ENCODE data around the gene GCAT. TPM values are rescaled to one million over a fixed set of nuclear protein-coding genes. Genes with fewer than 3 reads are reported as not detected.

GCAT gene
- total RNA-seq, 1 donor from 2014 or later = 4.1 TPM

DNA sequence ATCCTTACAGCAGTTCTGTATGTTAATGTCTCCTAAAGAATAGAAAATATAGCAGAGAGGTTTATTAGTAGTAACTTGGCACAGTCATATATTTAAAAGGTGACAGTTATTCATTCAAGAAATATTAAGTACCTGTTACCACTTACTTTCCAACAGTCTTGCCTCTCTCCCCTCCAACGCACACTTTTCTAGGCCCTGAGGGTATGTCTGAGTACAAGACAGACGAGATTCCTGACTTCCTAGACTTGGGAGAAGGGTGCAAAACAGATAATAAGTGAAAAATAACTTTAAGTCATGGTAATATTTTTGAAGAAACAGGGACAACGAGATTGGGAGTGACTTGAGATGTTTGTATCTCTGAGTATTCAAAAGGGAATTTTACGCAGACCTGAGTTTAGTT, 43.1 kb downstream of the GCAT start:
- Mint-ChIP-seq H3K27ac (ENCODE audit: unreplicated experiment) (peak overlapping the region; percentile 61), H3K4me1 (ENCODE audit: unreplicated experiment) (peaks cover 20% of the 10 kb centered on the region), H3K36me3 (ENCODE audit: low read depth, unreplicated experiment) (peaks cover 41% of the 10 kb centered on the region), H3K27me3 (ENCODE audit: unreplicated experiment) (peaks cover 8% of the 10 kb centered on the region), H3K4me3 (ENCODE audit: unreplicated experiment) (peak overlapping the region; percentile 58), H3K9me3 (ENCODE audit: unreplicated experiment) (no peaks in the 10 kb centered on the region)
- no peak for TF ChIP-seq CTCF (IDR thresholded peaks at IDR 0.05; ENCODE audit: unreplicated experiment)
- no peak for DNase-seq (ENCODE audit: low spot score)

- no peak for DNase-seq (ENCODE audit: low spot score)
- TF ChIP-seq CTCF (IDR thresholded peaks at IDR 0.05; ENCODE audit: unreplicated experiment) = no peak
- peaks cover 18% of the 10 kb centered on the region for H3K4me1 Mint-ChIP-seq (ENCODE audit: unreplicated experiment)
- no peaks in the 10 kb centered on the region for H3K9me3 Mint-ChIP-seq (ENCODE audit: unreplicated experiment)
- H3K27me3 Mint-ChIP-seq (ENCODE audit: unreplicated experiment) = peaks cover 8% of the 10 kb centered on the region
- peak overlapping the region; percentile 61 for H3K27ac Mint-ChIP-seq (ENCODE audit: unreplicated experiment)
- H3K4me3 Mint-ChIP-seq (ENCODE audit: unreplicated experiment) = no peak overlapping the region
- H3K36me3 Mint-ChIP-seq (ENCODE audit: low read depth, unreplicated experiment) = peaks cover 42% of the 10 kb centered on the region
These were observed 44.7 kb downstream of the GCAT start for GRCh38 chr22:37852418-37852817.

DNA sequence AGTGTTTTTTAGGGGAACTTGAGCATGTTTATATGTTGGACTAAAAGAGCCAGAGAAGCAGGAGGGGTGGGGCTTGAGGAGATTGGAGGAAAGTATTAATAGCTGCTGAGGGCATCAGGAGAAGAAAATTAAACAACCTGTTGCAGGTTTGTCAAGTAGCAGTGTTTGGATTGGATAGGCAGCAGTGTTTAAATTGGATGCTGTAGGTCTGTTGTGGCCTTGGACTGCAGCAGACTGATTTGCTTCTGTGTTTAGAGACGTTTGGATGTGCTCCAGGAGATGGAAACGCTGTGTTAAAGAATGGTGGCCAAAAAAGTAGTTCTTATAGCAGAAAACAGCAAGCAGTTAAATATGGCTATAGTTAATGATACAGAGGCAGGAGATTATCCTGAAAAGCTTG, 47.2 kb downstream of the GCAT start:
- H3K27ac Mint-ChIP-seq (ENCODE audit: unreplicated experiment) = no peak overlapping the region
- no peak overlapping the region for H3K4me3 Mint-ChIP-seq (ENCODE audit: unreplicated experiment)
- DNase-seq (ENCODE audit: low spot score) = no peak
- peaks cover 36% of the 10 kb centered on the region for H3K36me3 Mint-ChIP-seq (ENCODE audit: low read depth, unreplicated experiment)
- H3K9me3 Mint-ChIP-seq (ENCODE audit: unreplicated experiment) = no peaks in the 10 kb centered on the region
- peaks cover 6% of the 10 kb centered on the region for H3K4me1 Mint-ChIP-seq (ENCODE audit: unreplicated experiment)
- TF ChIP-seq CTCF (IDR thresholded peaks at IDR 0.05; ENCODE audit: unreplicated experiment) = no peak
- H3K27me3 Mint-ChIP-seq (ENCODE audit: unreplicated experiment) = peaks cover 4% of the 10 kb centered on the region

DNA sequence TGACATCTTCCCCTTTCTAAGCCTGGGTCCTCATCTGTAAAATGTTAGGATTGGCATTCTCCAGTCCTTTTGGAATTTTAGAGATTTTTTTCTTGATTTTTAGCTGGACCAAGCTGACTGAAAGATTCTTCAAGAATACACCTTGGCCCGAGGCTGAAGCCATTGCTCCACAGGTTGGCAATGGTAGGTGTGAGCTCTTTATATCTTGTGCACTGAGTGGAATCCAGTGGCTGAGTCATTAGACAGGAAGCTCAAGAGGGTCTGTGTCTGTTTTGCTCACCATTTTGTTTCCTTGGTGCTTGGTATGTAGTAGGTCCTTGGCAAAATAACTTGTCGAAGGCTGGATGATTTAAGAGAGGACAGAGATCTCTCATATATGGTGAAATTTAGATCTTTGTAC, 47.7 kb downstream of the GCAT start:
- Mint-ChIP-seq H3K36me3 (ENCODE audit: low read depth, unreplicated experiment) (peaks cover 37% of the 10 kb centered on the region), H3K9me3 (ENCODE audit: unreplicated experiment) (no peaks in the 10 kb centered on the region), H3K4me3 (ENCODE audit: unreplicated experiment) (no peak overlapping the region), H3K27ac (ENCODE audit: unreplicated experiment) (no peak overlapping the region), H3K27me3 (ENCODE audit: unreplicated experiment) (peaks cover 4% of the 10 kb centered on the region), H3K4me1 (ENCODE audit: unreplicated experiment) (peaks cover 5% of the 10 kb centered on the region)
- TF ChIP-seq CTCF (IDR thresholded peaks at IDR 0.05; ENCODE audit: unreplicated experiment) = no peak
- DNase-seq (ENCODE audit: low spot score) = no peak

- Mint-ChIP-seq H3K27ac (ENCODE audit: unreplicated experiment) (no peak overlapping the region), H3K9me3 (ENCODE audit: unreplicated experiment) (no peaks in the 10 kb centered on the region), H3K36me3 (ENCODE audit: low read depth, unreplicated experiment) (peaks cover 32% of the 10 kb centered on the region), H3K4me3 (ENCODE audit: unreplicated experiment) (no peak overlapping the region), H3K4me1 (ENCODE audit: unreplicated experiment) (no peaks in the 10 kb centered on the region), H3K27me3 (ENCODE audit: unreplicated experiment) (no peaks in the 10 kb centered on the region)
- no peak for TF ChIP-seq CTCF (IDR thresholded peaks at IDR 0.05; ENCODE audit: unreplicated experiment)
- DNase-seq (ENCODE audit: low spot score) = no peak
These were observed 53.2 kb downstream of the GCAT start for GRCh38 chr22:37860796-37861421.

Measured in endothelial cell (in vitro differentiated cells).